Measurements from ENCODE around the gene BCL7A. TPM values are rescaled to one million over a fixed set of nuclear protein-coding genes. Genes with fewer than 3 reads are reported as not detected.

Gene BCL7A
- polyA plus RNA-seq, 4 donors: 0.22 to 10.4 (median 3.4) TPM

- Histone ChIP-seq H3K4me1 (ENCODE audit: control insufficient read depth in 3 of 3, insufficient read depth in 2 of 3, low read depth in 1 of 3, low read length in 2 of 3) (peaks cover 3 to 41% (median 10%) of the 10 kb centered on the region in 3 donors), H3K4me3 (ENCODE audit: low read depth in 1 of 3, low read length in 3 of 3) (peak overlapping the region; percentile 93 to 97 (median 94)), H3K27ac (ENCODE audit: low read depth in 1 of 3, low read length in 2 of 3) (peak overlapping the region; percentile 64 to 92 (median 69)), H3K9me3 (ENCODE audit: control insufficient read depth in 2 of 2, insufficient read depth in 1 of 2, low read depth in 1 of 2, low read length in 1 of 2) (no peaks in the 10 kb centered on the region), H3K27me3 (ENCODE audit: control insufficient read depth in 3 of 3, insufficient read depth in 3 of 3, low read length in 3 of 3) (no peaks in the 10 kb centered on the region), H3K36me3 (ENCODE audit: control insufficient read depth in 3 of 3, insufficient read depth in 2 of 3, low read depth in 1 of 3, low read length in 3 of 3) (peaks cover 0 to 21% (median 0%) of the 10 kb centered on the region in 3 donors)
- no peak for DNase-seq
- no peak for FAIRE-seq
- WGBS, 3 donors: 0 to 1% (median 0%) methylated on average over 13 of the region's 13 CpGs
These were observed 57.9 kb downstream of the BCL7A start for GRCh38 chr12:122079532-122080081.

GRCh38 chr12:122080149-122081082 is 58.7 kb downstream of the BCL7A start:
- FAIRE-seq: no peak
- peaks cover 3 to 41% (median 10%) of the 10 kb centered on the region in 3 donors for H3K4me1 ChIP-seq (ENCODE audit: control insufficient read depth in 3 of 3, insufficient read depth in 2 of 3, low read depth in 1 of 3, low read length in 2 of 3)

GRCh38 chr12:122081083-122081696 is 59.5 kb downstream of the BCL7A start:
- Histone ChIP-seq H3K36me3 (ENCODE audit: control insufficient read depth in 3 of 3, insufficient read depth in 2 of 3, low read depth in 1 of 3, low read length in 3 of 3) (peaks cover 2 to 37% (median 3%) of the 10 kb centered on the region in 3 donors), H3K27me3 (ENCODE audit: control insufficient read depth in 3 of 3, insufficient read depth in 3 of 3, low read length in 3 of 3) (no peaks in the 10 kb centered on the region), H3K4me1 (ENCODE audit: control insufficient read depth in 3 of 3, insufficient read depth in 2 of 3, low read depth in 1 of 3, low read length in 2 of 3) (peaks cover 3 to 41% (median 13%) of the 10 kb centered on the region in 3 donors), H3K4me3 (ENCODE audit: low read depth in 1 of 3, low read length in 3 of 3) (peak overlapping the region; percentile 14 to 94 (median 93)), H3K27ac (ENCODE audit: low read depth in 1 of 3, low read length in 2 of 3) (peak overlapping the region; percentile 12 to 92 (median 64)), H3K9me3 (ENCODE audit: control insufficient read depth in 2 of 2, insufficient read depth in 1 of 2, low read depth in 1 of 2, low read length in 1 of 2) (no peaks in the 10 kb centered on the region)
- DNase-seq (no peak), FAIRE-seq (no peak)
- 8 to 22% (median 8%) methylated on average over 9 of the region's 9 CpGs for WGBS, 3 donors

More at GRCh38 chr12:122080149-122081082, 58.7 kb downstream of the BCL7A start:
- peak overlapping the region; percentile 93 to 97 (median 94) for H3K4me3 ChIP-seq (ENCODE audit: low read depth in 1 of 3, low read length in 3 of 3)
- H3K27ac ChIP-seq (ENCODE audit: low read depth in 1 of 3, low read length in 2 of 3): peak overlapping the region; percentile 64 to 92 (median 69)
- H3K9me3 ChIP-seq (ENCODE audit: control insufficient read depth in 2 of 2, insufficient read depth in 1 of 2, low read depth in 1 of 2, low read length in 1 of 2): no peaks in the 10 kb centered on the region
- peak in 1 of 2 donors; percentile 55 for DNase-seq
- H3K36me3 ChIP-seq (ENCODE audit: control insufficient read depth in 3 of 3, insufficient read depth in 2 of 3, low read depth in 1 of 3, low read length in 3 of 3): peaks cover 0 to 29% (median 3%) of the 10 kb centered on the region in 3 donors
- no peaks in the 10 kb centered on the region for H3K27me3 ChIP-seq (ENCODE audit: control insufficient read depth in 3 of 3, insufficient read depth in 3 of 3, low read length in 3 of 3)
- 3 to 7% (median 4%) methylated on average over 18 of the region's 18 CpGs for WGBS, 3 donors

- H3K36me3 ChIP-seq (ENCODE audit: control insufficient read depth in 3 of 3, insufficient read depth in 2 of 3, low read depth in 1 of 3, low read length in 3 of 3): peaks cover 2 to 42% (median 3%) of the 10 kb centered on the region in 3 donors
- peak overlapping the region; percentile 22 to 92 (median 64) for H3K27ac ChIP-seq (ENCODE audit: low read depth in 1 of 3, low read length in 2 of 3)
- H3K4me3 ChIP-seq (ENCODE audit: low read depth in 1 of 3, low read length in 3 of 3): peak overlapping the region; percentile 24 to 94 (median 93)
- no peak for FAIRE-seq
- peak; percentile 56 to 67 for DNase-seq
- H3K9me3 ChIP-seq (ENCODE audit: control insufficient read depth in 2 of 2, insufficient read depth in 1 of 2, low read depth in 1 of 2, low read length in 1 of 2): no peaks in the 10 kb centered on the region
- H3K4me1 ChIP-seq (ENCODE audit: control insufficient read depth in 3 of 3, insufficient read depth in 2 of 3, low read depth in 1 of 3, low read length in 2 of 3): peaks cover 6 to 39% (median 17%) of the 10 kb centered on the region in 3 donors
- H3K27me3 ChIP-seq (ENCODE audit: control insufficient read depth in 3 of 3, insufficient read depth in 3 of 3, low read length in 3 of 3): no peaks in the 10 kb centered on the region
- 1 to 2% (median 2%) methylated on average over 7 of the region's 7 CpGs for WGBS, 3 donors
These were observed 60.1 kb downstream of the BCL7A start for GRCh38 chr12:122081697-122082221.

GRCh38 chr12:122082621-122083356 is 61.1 kb downstream of the BCL7A start:
- peaks cover 8 to 30% (median 22%) of the 10 kb centered on the region in 3 donors for H3K4me1 ChIP-seq (ENCODE audit: control insufficient read depth in 3 of 3, insufficient read depth in 2 of 3, low read depth in 1 of 3, low read length in 2 of 3)
- H3K36me3 ChIP-seq (ENCODE audit: control insufficient read depth in 3 of 3, insufficient read depth in 2 of 3, low read depth in 1 of 3, low read length in 3 of 3): peaks cover 2 to 52% (median 3%) of the 10 kb centered on the region in 3 donors
- H3K9me3 ChIP-seq (ENCODE audit: control insufficient read depth in 2 of 2, insufficient read depth in 1 of 2, low read depth in 1 of 2, low read length in 1 of 2): no peaks in the 10 kb centered on the region
- H3K4me3 ChIP-seq (ENCODE audit: low read depth in 1 of 3, low read length in 3 of 3): no peak overlapping the region
- H3K27ac ChIP-seq (ENCODE audit: low read depth in 1 of 3, low read length in 2 of 3): peak overlapping the region in 1 of 3 donors; percentile 92
- H3K27me3 ChIP-seq (ENCODE audit: control insufficient read depth in 3 of 3, insufficient read depth in 3 of 3, low read length in 3 of 3): no peaks in the 10 kb centered on the region
- WGBS, 3 donors: 25 to 32% (median 29%) methylated on average over 6 of the region's 6 CpGs
- DNase-seq (no peak), FAIRE-seq (no peak)

- Histone ChIP-seq H3K4me1 (ENCODE audit: control insufficient read depth in 3 of 3, insufficient read depth in 2 of 3, low read depth in 1 of 3, low read length in 2 of 3) (peaks cover 10 to 31% (median 30%) of the 10 kb centered on the region in 3 donors), H3K27ac (ENCODE audit: low read depth in 1 of 3, low read length in 2 of 3) (peak overlapping the region in 1 of 3 donors; percentile 5), H3K4me3 (ENCODE audit: low read depth in 1 of 3, low read length in 3 of 3) (no peak overlapping the region), H3K27me3 (ENCODE audit: control insufficient read depth in 3 of 3, insufficient read depth in 3 of 3, low read length in 3 of 3) (no peaks in the 10 kb centered on the region), H3K9me3 (ENCODE audit: control insufficient read depth in 2 of 2, insufficient read depth in 1 of 2, low read depth in 1 of 2, low read length in 1 of 2) (no peaks in the 10 kb centered on the region), H3K36me3 (ENCODE audit: control insufficient read depth in 3 of 3, insufficient read depth in 2 of 3, low read depth in 1 of 3, low read length in 3 of 3) (peaks cover 2 to 66% (median 3%) of the 10 kb centered on the region in 3 donors)
- 67 to 83% (median 70%) methylated on average over 13 of the region's 13 CpGs for WGBS, 3 donors
- DNase-seq (no peak), FAIRE-seq (no peak)
These were observed 63.2 kb downstream of the BCL7A start for GRCh38 chr12:122084857-122085405.

GRCh38 chr12:122085591-122085990 is 63.9 kb downstream of the BCL7A start:
- Histone ChIP-seq H3K27ac (ENCODE audit: low read depth in 1 of 3, low read length in 2 of 3) (peak overlapping the region in 1 of 3 donors; percentile 14), H3K9me3 (ENCODE audit: control insufficient read depth in 2 of 2, insufficient read depth in 1 of 2, low read depth in 1 of 2, low read length in 1 of 2) (no peaks in the 10 kb centered on the region), H3K4me1 (ENCODE audit: control insufficient read depth in 3 of 3, insufficient read depth in 2 of 3, low read depth in 1 of 3, low read length in 2 of 3) (peaks cover 10 to 31% (median 30%) of the 10 kb centered on the region in 3 donors), H3K4me3 (ENCODE audit: low read depth in 1 of 3, low read length in 3 of 3) (no peak overlapping the region), H3K27me3 (ENCODE audit: control insufficient read depth in 3 of 3, insufficient read depth in 3 of 3, low read length in 3 of 3) (no peaks in the 10 kb centered on the region), H3K36me3 (ENCODE audit: control insufficient read depth in 3 of 3, insufficient read depth in 2 of 3, low read depth in 1 of 3, low read length in 3 of 3) (peaks cover 2 to 68% (median 3%) of the 10 kb centered on the region in 3 donors)
- 54 to 78% (median 56%) methylated on average over 5 of the region's 5 CpGs for WGBS, 3 donors
- no peak for FAIRE-seq
- DNase-seq: no peak
